GM12878 (cell line): ENCODE measurements around the gene PAK2. TPM values are rescaled to one million over a fixed set of nuclear protein-coding genes. Genes with fewer than 3 reads are reported as not detected.
"Not testable (repeated sequence)": the region's sequence is repeated elsewhere in the genome, so short reads cannot be mapped to it uniquely, and the experiment has no call there.

Source experiments
- ATAC-seq: fragments of 200-7000 bp; cut with Tn5 transposase; 3 replicates; pipeline ENCODE4 v1.9.1; 2020; ENCODE audit warnings: mild to moderate bottlenecking, moderate library complexity
- BruUV-seq: library from RNA; stranded (reverse); fragments of 400-500 nt; replicated peaks from 2 replicates; lab custom pipeline; 2021; lab: Mats Ljungman, UMichigan
- CTCF ChIA-PET: fragments of 300-600 bp; sonication (Branson Sonifier 250); formaldehyde crosslinking; extraction: SDS; loops from one replicate; lab custom pipeline; 2021; ENCODE audit warnings: inconsistent platforms; lab: Yijun Ruan, JAX
- POLR2A ChIA-PET: fragments of 350-600 bp; formaldehyde crosslinking; extraction: SDS; loops from one replicate; lab custom pipeline; 2021; ENCODE audit warnings: inconsistent platforms; lab: Charles Lee
- RAD21 ChIA-PET: fragments of 300-600 bp; sonication (Branson Sonifier 250); formaldehyde crosslinking; loops from one replicate; lab custom pipeline; 2023; ENCODE audit warnings: antibody characterized with exemption; ENCODE audit not compliant: unreplicated experiment; lab: Charles Lee
- SMC1A ChIA-PET: fragments of 300-600 bp; sonication (Branson Sonifier 250); formaldehyde crosslinking; loops from one replicate; lab custom pipeline; 2023; ENCODE audit not compliant: unreplicated experiment, uncharacterized antibody; lab: Charles Lee
- DNase-seq: peaks from one replicate; pipeline ENCODE4 v3.0.0-alpha.2; 2011; ENCODE audit warnings: low read depth, low spot score
- FAIRE-seq: peaks from 3 replicates; lab custom pipeline; 2011; peaks lifted over from hg19 to GRCh38; lab: Jason Lieb, UNC
- H2AFZ ChIP-seq: 2 replicates; pipeline ENCODE4 v1.6.0; 2011; ENCODE audit warnings: low read depth, low read length, control low read depth; ENCODE audit not compliant: control insufficient read depth
- H3K27ac ChIP-seq: 2 replicates; pipeline ENCODE4 v1.5.1; 2011; ENCODE audit warnings: control low read depth; ENCODE audit not compliant: control insufficient read depth, insufficient read depth
- H3K27me3 ChIP-seq, 2 experiments: replicated peaks in 1 of 2; 2 replicates each; pipeline versions ENCODE4 v1.6.0 to v1.6.1; 2011; ENCODE audit warnings: low read length in 1 of 2; ENCODE audit not compliant: control insufficient read depth in 2 of 2, insufficient read depth in 2 of 2
- H3K36me3 ChIP-seq, 2 experiments: 2 replicates each; pipeline ENCODE4 v1.5.1; 2011; ENCODE audit warnings: low read length in 1 of 2; ENCODE audit not compliant: control insufficient read depth in 2 of 2, insufficient read depth in 2 of 2
- H3K4me1 ChIP-seq: 2 replicates; pipeline ENCODE4 v1.6.1; 2011; ENCODE audit warnings: mild to moderate bottlenecking, low read length, moderate library complexity, mixed read lengths; ENCODE audit not compliant: control insufficient read depth, insufficient read depth
- H3K4me2 ChIP-seq: 2 replicates; pipeline ENCODE4 v1.6.0; 2011; ENCODE audit warnings: control low read depth; ENCODE audit not compliant: control insufficient read depth, insufficient read depth
- H3K4me3 ChIP-seq: fragments of 200-600 bp; sonication (generic); 2 replicates; pipeline ENCODE4 v1.5.1; 2016
- H3K79me2 ChIP-seq: 2 replicates; pipeline ENCODE4 v1.6.0; 2011; ENCODE audit warnings: low read length; ENCODE audit not compliant: control insufficient read depth, insufficient read depth
- H3K9ac ChIP-seq: 2 replicates; pipeline ENCODE4 v1.8.0; 2011; ENCODE audit warnings: low read length, control low read depth, mixed read lengths; ENCODE audit not compliant: control insufficient read depth, insufficient read depth
- H3K9me3 ChIP-seq: replicated peaks from 3 replicates; pipeline ENCODE4 v1.5.1; 2011; ENCODE audit warnings: mild to moderate bottlenecking, low read length; ENCODE audit not compliant: control insufficient read depth, insufficient read depth
- H4K20me1 ChIP-seq: 2 replicates; pipeline ENCODE4 v1.6.0; 2011; ENCODE audit not compliant: control insufficient read depth, insufficient read depth
- WGBS: methylation state at CpG from one replicate; pipeline ENCODE4 v1.1.6; 2016; ENCODE audit warnings: low lambda C conversion rate; ENCODE audit not compliant: insufficient replicate concordance, insufficient coverage; ENCODE audit errors: missing lambda C conversion rate; 5-methylcytosine and 5-hydroxymethylcytosine counted together
- in situ Hi-C: fragments of 300-500 bp; cut with MboI; formaldehyde crosslinking; loops from 9 replicates; pipeline ENCODE4 v1.14.3; 2018; ENCODE audit warnings: mixed read lengths
- intact Hi-C: fragments of 100-400 bp; cut with micrococcal nuclease; formaldehyde crosslinking; loops from one replicate; pipeline ENCODE4 v1.14.2; 2022; ENCODE audit not compliant: unreplicated experiment
- polyA plus RNA-seq, 11 experiments: library from polyadenylated mRNA; depleted of rRNA in 4 of 11; unstranded in 6 of 11; stranded (reverse) in 5 of 11; fragments of >200 nt; fragmentation: Nextera tagmentation in 4 of 11; fragmentation: Illumina TruSeq in 1 of 11; extraction: Ambion mirVana in 4 of 11; extraction: Trizol in 1 of 11; gene quantifications; 1 replicate in 1 of 11; 2 replicates in 10 of 11; pipeline versions ENCODE4 v1.2.1 to v1.2.3, GENCODE V29; 2011 to 2016; ENCODE audit warnings: inconsistent platforms in 2 of 11, missing spikeins in 2 of 11, low read depth in 1 of 11
- total RNA-seq, 4 experiments: library from RNA; depleted of rRNA in 3 of 4; stranded (reverse); fragments of >200 nt in 3 of 4; fragmentation: Illumina TruSeq in 1 of 4; extraction: Trizol in 1 of 4; gene quantifications; 2 replicates each; pipeline versions ENCODE4 v1.2.1 to v1.2.3, GENCODE V29; 2013 to 2021
- TF ChIP-seq, protein P1 (sequence below): fragments of 450-650 bp; IDR thresholded peaks from 2 replicates; pipeline ENCODE4 v1.6.1; 2017; ENCODE audit warnings: low read depth, mild to moderate bottlenecking, moderate library complexity
- TF ChIP-seq, protein P2 (sequence below): fragments of 450-650 bp; IDR thresholded peaks from 2 replicates; pipeline ENCODE4 v1.6.1; 2017; ENCODE audit warnings: mild to moderate bottlenecking

The PAK2 gene
- total and polyA plus RNA-seq, 10 of the 15 experiments (the other 5 are each of a cell fraction or from before 2014, with no cell fraction given): 9.0 to 59.1 (median 27.0) TPM

DNA sequence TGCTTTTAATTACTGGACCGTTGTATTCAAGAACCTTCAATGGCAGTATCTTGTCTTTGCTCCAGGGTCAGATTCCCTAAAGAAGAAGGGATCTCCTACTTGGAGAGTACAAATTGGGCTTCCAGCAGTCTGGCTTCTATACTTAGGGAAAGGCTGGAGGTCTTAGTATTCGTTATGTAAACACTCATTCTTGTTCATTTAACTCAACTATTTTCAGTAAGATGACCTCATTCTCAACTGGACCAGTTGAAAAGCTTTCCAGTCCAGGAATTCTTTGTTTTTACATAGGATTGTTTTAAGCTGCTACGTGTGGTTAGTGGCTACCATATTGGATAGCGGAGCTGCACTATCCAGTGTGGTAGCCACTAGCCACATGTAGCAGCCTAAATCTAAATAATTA lies 132.7 kb downstream of the PAK2 start (continued):
- TF ChIP-seq, protein P1, sequence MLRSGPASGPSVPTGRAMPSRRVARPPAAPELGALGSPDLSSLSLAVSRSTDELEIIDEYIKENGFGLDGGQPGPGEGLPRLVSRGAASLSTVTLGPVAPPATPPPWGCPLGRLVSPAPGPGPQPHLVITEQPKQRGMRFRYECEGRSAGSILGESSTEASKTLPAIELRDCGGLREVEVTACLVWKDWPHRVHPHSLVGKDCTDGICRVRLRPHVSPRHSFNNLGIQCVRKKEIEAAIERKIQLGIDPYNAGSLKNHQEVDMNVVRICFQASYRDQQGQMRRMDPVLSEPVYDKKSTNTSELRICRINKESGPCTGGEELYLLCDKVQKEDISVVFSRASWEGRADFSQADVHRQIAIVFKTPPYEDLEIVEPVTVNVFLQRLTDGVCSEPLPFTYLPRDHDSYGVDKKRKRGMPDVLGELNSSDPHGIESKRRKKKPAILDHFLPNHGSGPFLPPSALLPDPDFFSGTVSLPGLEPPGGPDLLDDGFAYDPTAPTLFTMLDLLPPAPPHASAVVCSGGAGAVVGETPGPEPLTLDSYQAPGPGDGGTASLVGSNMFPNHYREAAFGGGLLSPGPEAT: no peak
- TF ChIP-seq, protein P2, sequence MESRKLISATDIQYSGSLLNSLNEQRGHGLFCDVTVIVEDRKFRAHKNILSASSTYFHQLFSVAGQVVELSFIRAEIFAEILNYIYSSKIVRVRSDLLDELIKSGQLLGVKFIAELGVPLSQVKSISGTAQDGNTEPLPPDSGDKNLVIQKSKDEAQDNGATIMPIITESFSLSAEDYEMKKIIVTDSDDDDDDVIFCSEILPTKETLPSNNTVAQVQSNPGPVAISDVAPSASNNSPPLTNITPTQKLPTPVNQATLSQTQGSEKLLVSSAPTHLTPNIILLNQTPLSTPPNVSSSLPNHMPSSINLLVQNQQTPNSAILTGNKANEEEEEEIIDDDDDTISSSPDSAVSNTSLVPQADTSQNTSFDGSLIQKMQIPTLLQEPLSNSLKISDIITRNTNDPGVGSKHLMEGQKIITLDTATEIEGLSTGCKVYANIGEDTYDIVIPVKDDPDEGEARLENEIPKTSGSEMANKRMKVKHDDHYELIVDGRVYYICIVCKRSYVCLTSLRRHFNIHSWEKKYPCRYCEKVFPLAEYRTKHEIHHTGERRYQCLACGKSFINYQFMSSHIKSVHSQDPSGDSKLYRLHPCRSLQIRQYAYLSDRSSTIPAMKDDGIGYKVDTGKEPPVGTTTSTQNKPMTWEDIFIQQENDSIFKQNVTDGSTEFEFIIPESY: no peak

DNA sequence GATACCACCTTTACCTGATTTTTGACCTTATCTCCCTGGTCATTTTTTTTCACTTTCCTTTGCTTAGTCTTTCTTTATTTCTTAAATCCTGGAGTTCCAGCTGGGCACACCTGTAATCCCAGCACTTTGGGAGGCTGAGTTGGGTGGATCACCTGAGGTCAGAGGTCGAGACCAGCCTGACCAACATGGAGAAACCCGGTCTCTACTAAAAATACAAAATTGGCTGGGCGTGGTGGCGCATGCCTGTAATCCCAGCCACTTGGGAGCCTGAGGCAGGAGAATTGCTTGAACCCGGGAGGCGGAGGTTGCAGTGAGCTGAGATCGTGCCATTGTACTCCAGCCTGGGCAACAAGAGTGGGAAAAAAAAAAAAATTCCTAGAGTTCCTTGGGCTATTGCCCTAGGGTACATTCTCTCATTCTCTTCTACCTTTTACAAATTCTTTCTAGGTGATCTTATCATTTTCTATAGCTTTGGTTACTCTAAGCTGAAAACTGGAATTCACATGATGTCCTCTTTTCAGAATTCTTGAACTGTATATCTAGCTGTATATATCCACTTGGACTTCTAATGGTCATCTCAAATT lies 134.9 kb downstream of the PAK2 start:
- CTCF ChIA-PET: interaction anchor here (0.8 to 1.6 kb wide), 3 partner anchors 11 to 65 kb away, joined by 4 read pairs; no protein-coding TSS in a partner anchor
- POLR2A ChIA-PET: interaction anchor here (0.5 to 0.9 kb wide), 3 partner anchors 14 to 470 kb away, joined by 3 to 6 read pairs (median 3); no protein-coding TSS in a partner anchor

More for the DNA sequence above, 134.9 kb downstream of the PAK2 start:
- H3K79me2 ChIP-seq: peaks cover 79% of the 10 kb centered on the region
- H3K9me3 ChIP-seq, FAIRE-seq, H3K9ac ChIP-seq, H2AFZ ChIP-seq, in situ Hi-C loops, H3K27ac ChIP-seq, H3K27me3 ChIP-seq, H4K20me1 ChIP-seq, DNase-seq, H3K4me3 ChIP-seq, BruUV-seq, H3K36me3 ChIP-seq, ATAC-seq, intact Hi-C loops, H3K4me2 ChIP-seq, H3K4me1 ChIP-seq: not testable (repeated sequence)
- RAD21 ChIA-PET: interaction anchor here (0.9 kb wide), 1 partner anchor 190 kb away, joined by 3 read pairs; no protein-coding TSS in a partner anchor
- 97% methylated on average over 7 of the region's 7 CpGs for WGBS
- SMC1A ChIA-PET: interaction anchor here (0.6 to 1.6 kb wide), 5 partner anchors 9 to 271 kb away, joined by 3 to 4 read pairs (median 3); no protein-coding TSS in a partner anchor
